GM18507 (cell line): ENCODE results near the gene GCK.
"Not testable (repeated sequence)": the region's sequence is repeated elsewhere in the genome, so short reads cannot be mapped to it uniquely, and the experiment has no call there.

Experiments
- DNase-seq: peaks from one replicate; pipeline ENCODE4 v3.0.0; 2011; ENCODE audit warnings: low read depth; ENCODE audit not compliant: insufficient read length; ENCODE audit errors: extremely low spot score
- FAIRE-seq: peaks from 2 replicates; lab custom pipeline; 2011; peaks lifted over from hg19 to GRCh38; lab: Jason Lieb, UNC

GCK gene

GRCh38 chr7:44211126-44211675 is 22.0 kb upstream of the GCK start:
- FAIRE-seq: no peak
- no peak for DNase-seq

- DNase-seq (no peak), FAIRE-seq (no peak)
These were observed 20.9 kb upstream of the GCK start for GRCh38 chr7:44210107-44210506.

GRCh38 chr7:44208085-44208484 is 18.8 kb upstream of the GCK start:
- DNase-seq (no peak), FAIRE-seq (no peak)

- DNase-seq (no peak), FAIRE-seq (no peak)
These were observed 16.8 kb upstream of the GCK start for GRCh38 chr7:44206008-44206407.

DNA sequence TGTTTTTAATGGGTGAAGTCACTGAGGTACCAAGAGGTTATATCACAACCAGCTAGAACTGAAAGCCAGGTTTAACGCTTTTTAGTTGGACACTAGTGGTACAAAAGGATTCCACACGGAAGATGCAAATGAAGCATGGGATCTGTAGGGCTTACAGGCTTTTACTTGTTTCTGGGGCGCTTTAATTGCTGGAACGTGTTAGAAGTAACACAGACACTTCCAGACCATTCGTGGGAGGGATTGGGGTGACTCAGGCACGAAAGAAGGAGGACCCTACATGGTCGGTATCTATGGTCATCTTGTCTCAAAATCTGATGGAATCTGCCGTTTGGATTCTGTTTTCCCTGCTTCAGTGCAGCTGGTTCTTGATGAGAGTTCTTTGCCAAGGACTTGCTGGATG is 12.6 kb upstream of the GCK start:
- FAIRE-seq (peak; percentile 42), DNase-seq (no peak)

DNA sequence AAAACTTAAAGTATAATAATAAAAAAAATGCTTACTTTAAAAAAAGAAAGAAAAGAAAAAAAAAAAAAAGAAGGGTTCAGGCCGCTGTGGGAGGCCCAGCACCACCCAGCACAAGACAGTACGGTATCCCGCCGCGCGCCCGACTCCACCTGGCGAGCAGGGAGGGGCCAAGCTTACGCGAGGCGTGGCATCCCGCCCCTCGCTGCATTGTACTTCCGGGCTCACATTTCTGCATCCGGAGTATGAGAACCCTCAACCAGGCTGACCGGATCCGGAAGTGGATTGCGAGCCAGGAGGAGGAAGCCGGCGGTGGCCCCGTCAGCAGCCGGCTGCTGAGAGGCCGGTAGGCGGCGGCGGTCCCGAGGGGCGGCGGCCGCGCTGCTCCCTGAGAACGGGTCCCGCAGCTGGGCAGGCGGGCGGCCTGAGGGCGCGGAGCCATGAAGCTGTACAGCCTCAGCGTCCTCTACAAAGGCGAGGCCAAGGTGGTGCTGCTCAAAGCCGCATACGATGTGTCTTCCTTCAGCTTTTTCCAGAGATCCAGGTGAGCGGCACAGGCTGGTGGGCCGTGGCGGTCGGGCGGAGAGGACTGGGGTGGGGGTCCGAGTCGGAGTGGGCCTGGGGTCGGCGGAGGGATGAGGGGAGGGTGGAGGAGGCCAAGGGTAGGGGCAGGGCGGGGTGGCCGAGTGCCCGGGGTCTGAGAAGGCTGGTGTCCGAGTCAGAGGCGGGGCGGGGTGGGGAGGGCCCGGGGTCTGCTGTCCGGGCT is 11.6 kb upstream of the GCK start, which contains the start of gene YKT6:
Gene YKT6, plus strand, starts transcription at position 280 of the 763 bp plus-strand sequence. Its CDS starts 158 bp downstream, at position 438.
- DNase-seq (peak; percentile 99), FAIRE-seq (peak; percentile 99)

- not testable (repeated sequence) for DNase-seq, FAIRE-seq
These were observed 10.9 kb upstream of the GCK start for GRCh38 chr7:44200163-44200562.

GRCh38 chr7:44197474-44197873 is 8.2 kb upstream of the GCK start:
- FAIRE-seq: no peak
- DNase-seq: no peak

DNA sequence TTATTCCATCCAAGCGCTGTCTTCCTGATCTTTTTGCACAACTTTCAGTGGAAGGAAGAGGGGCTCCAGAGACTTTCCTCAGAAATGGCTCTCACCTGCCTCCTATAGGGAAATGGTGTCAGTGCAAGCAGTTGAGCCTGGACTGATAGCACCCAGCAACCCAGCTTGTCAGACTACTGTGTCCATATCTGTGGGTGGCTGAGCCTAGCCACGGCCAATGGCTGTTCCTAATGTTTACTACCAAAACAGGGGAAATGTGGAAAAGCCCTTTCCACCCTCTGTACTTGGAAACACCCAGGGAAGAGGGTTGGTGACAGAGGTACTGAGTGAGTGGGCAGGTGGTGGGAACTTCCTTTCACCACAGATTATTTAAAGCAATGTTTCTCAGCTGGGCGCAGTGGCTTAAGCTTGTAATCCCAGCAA is 7.2 kb upstream of the GCK start:
- no peak for DNase-seq
- peak; percentile 77 for FAIRE-seq

DNA sequence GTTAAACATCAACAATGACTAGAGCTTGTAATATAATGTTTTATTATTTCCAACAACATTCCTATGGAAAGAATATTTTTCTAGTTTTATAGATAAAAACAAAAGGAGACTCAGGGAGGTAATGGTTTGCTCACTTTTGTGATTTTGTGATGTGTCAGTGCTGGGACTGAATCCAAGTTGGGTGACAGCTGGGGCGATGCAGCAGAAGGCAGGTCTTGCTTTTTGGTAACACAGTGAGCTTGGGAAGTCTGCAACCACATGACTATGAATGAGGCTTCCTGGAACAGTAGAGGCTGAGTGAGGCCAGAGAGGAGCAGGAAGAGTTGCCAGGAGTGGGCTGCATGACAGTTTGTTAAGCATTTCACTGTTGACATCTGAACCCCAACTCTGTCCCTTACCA is 6.7 kb upstream of the GCK start:
- FAIRE-seq: no peak
- no peak for DNase-seq

GRCh38 chr7:44194562-44195145 is 5.4 kb upstream of the GCK start:
- FAIRE-seq (no peak), DNase-seq (no peak)

- FAIRE-seq: no peak
- no peak for DNase-seq
These were observed 4.8 kb upstream of the GCK start for GRCh38 chr7:44194069-44194468.

GRCh38 chr7:44193011-44193802 is 4.0 kb upstream of the GCK start:
- no peak for DNase-seq
- no peak for FAIRE-seq

DNA sequence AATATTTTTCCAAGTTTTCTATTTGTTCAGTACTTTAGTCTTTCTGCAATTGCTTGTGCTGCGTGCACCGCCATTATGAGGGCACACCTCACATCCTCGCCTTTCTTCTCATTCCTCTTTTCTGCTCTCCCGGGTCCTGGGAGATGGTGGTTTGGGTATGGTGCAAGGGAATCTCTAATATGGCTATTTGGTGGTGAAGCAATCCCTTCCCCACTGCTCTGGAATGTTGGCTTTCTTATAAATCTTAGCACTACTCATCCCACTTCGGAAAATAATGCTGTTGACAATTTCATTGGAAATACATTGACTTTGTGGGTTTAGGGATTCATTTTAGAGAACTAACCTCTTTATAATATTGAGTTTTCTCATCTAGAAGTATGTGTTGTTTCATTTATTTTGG is 1.9 kb upstream of the GCK start:
- no peak for FAIRE-seq
- no peak for DNase-seq

DNA sequence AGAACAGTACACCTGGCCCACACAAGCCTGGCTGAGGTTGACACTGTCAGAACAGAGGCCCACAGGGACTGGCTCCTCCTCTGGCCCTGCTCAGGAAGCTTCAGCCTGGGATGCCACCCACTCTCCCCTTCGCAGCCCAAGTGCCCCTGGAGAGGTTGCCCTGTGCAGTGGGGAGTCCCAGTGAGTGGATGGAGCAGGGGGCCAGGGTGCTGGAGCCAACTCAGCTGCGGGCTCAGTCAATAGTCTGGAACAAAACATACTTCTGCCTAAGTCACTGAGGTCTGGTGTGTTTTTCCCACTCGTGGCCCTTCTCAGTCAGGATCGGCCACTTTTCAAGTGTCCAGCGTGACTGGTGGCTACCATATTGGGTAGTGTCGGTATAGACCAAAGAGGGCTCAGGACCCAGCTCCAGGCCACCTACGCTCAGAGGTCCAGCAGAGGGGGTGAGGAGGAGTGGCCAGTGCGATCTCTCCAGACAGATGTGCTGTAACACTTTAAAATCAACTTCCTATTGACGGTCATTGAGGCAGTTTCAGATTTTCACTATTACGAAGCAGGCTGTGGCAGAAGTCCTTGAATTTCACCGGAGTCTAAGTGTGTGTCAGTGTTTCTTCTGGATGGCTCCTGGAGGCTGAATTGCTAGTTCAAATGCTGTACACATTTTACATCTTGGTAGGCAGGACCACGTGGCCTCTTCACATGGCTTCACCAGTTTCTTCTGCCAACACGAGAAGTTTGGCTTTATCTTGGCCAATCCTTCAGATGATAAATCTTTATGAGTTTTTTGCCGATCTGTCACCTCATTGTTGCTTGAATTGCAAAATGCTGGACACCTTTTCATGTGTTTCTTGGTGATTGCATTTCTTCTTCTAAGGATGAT is 994 bp upstream of the GCK start:
- DNase-seq (no peak), FAIRE-seq (no peak)

- DNase-seq: no peak
- FAIRE-seq: no peak
These were observed 586 bp downstream of the GCK start for GRCh38 chr7:44188480-44189225.

DNA sequence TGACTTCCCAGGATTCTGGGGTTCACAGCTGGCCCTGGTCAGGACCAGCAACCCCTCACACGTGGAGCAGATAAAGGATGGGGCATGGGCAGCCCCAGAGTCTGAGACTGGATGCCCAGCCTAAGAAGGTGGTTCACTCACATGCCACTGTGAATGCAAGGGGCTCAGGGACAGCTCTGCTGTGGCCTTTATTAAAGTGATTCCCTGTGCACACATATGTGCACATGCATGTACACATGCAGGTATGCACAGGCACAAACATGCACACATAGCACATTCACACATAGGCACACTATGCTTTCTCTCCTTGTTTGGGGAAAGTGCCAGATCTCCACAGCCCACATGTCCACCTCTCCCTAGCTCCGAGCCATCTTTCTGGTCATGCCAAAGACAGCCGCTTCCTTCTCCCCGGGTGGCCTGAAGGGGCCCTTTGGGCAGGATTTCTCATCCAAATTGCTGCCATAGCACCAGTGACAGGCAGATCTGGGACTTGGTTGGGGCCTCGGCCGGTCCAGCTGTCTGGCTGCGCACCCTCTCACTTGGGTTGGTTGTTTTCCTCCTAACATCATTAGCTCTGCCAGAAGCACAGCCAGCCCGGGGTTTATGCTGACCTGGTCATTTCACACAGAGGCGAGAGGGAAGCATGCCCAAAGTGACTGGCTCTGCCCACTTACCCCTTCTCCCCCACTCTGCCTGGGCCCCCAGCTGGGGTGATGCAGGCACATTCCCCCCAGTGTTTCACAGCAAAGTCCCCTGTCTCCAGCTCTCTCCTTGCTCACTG is 1.4 kb downstream of the GCK start:
- DNase-seq (no peak), FAIRE-seq (no peak)

- peak; percentile 24 for FAIRE-seq
These were observed 2.5 kb downstream of the GCK start for GRCh38 chr7:44186736-44187135.

More at GRCh38 chr7:44186736-44187135, 2.5 kb downstream of the GCK start:
- no peak for DNase-seq
